CD14-positive monocyte (primary cell): ENCODE measurements around the gene PALM. TPM values are rescaled to one million over a fixed set of nuclear protein-coding genes. Genes with fewer than 3 reads are reported as not detected.

ENCODE experiments used
- DNase-seq, 3 donors: peaks; one replicate each; pipeline ENCODE4 v3.0.0-alpha.2; 2011 to 2022
- H2AFZ ChIP-seq: 2 replicates; pipeline ENCODE4 v1.6.0; 2012; ENCODE audit warnings: mild to moderate bottlenecking, low read depth, low read length, inconsistent platforms; ENCODE audit not compliant: insufficient read depth, poor library complexity, severe bottlenecking
- H3K27ac ChIP-seq, 2 donors: 1 replicate in 1 of 2; 2 replicates in 1 of 2; pipeline ENCODE4 v1.5.1; 2012 to 2013; ENCODE audit warnings: low read length in 2 of 2, control low read depth in 1 of 2, inconsistent platforms in 1 of 2, low read depth in 1 of 2, mild to moderate bottlenecking in 1 of 2
- H3K27me3 ChIP-seq, 2 donors: one replicate each; pipeline versions ENCODE4 v1.6.0 to v1.6.1; 2011 to 2013; ENCODE audit warnings: low read length in 2 of 2; ENCODE audit not compliant: control insufficient read depth in 2 of 2, insufficient read depth in 2 of 2
- H3K36me3 ChIP-seq, 2 donors: replicated peaks in 1 of 2; 1 replicate in 1 of 2; 2 replicates in 1 of 2; pipeline versions ENCODE4 v1.5.1 to v1.6.1; 2012 to 2013; ENCODE audit warnings: low read length in 2 of 2, control low read depth in 1 of 2, inconsistent platforms in 1 of 2, mild to moderate bottlenecking in 1 of 2; ENCODE audit not compliant: insufficient read depth in 2 of 2, control insufficient read depth in 1 of 2
- H3K4me1 ChIP-seq, 2 donors: 1 replicate in 1 of 2; 2 replicates in 1 of 2; pipeline versions ENCODE4 v1.5.1 to v1.6.1; 2012 to 2013; ENCODE audit warnings: low read length in 2 of 2, control low read depth in 1 of 2, inconsistent platforms in 1 of 2, mild to moderate bottlenecking in 1 of 2, moderate library complexity in 1 of 2; ENCODE audit not compliant: insufficient read depth in 2 of 2, control insufficient read depth in 1 of 2
- H3K4me2 ChIP-seq: replicated peaks from 2 replicates; pipeline ENCODE3; 2012; ENCODE audit warnings: low read length, moderate library complexity, mild to moderate bottlenecking; ENCODE audit not compliant: poor library complexity, severe bottlenecking; ENCODE audit errors: extremely low read depth
- H3K4me3 ChIP-seq, 3 experiments: fragments of 200-600 bp in 1 of 3; sonication (generic) in 1 of 3; replicated peaks in 1 of 3; 1 replicate in 2 of 3; 2 replicates in 1 of 3; pipeline ENCODE4 v1.5.1; 2011 to 2013; ENCODE audit warnings: low read length in 3 of 3, mild to moderate bottlenecking in 3 of 3, control low read depth in 2 of 3, low read depth in 2 of 3, inconsistent platforms in 1 of 3, moderate library complexity in 1 of 3
- H3K79me2 ChIP-seq: 2 replicates; pipeline ENCODE4 v1.6.0; 2012; ENCODE audit warnings: mild to moderate bottlenecking, control low read depth, inconsistent platforms, low read length, moderate library complexity; ENCODE audit not compliant: insufficient read depth
- H3K9ac ChIP-seq: 2 replicates; pipeline ENCODE4 v1.6.0; 2017; ENCODE audit warnings: low read length, mild to moderate bottlenecking; ENCODE audit not compliant: insufficient read depth, poor library complexity, severe bottlenecking
- H3K9me3 ChIP-seq, 2 donors: replicated peaks in 1 of 2; 1 replicate in 1 of 2; 2 replicates in 1 of 2; pipeline versions ENCODE4 v1.5.1 to v1.6.1; 2012 to 2013; ENCODE audit warnings: low read length in 2 of 2, control low read depth in 1 of 2; ENCODE audit not compliant: control insufficient read depth in 1 of 2, insufficient read depth in 1 of 2
- H4K20me1 ChIP-seq: 2 replicates; pipeline ENCODE4 v1.6.0; 2012; ENCODE audit warnings: mild to moderate bottlenecking, low read length, control low read depth, moderate library complexity; ENCODE audit not compliant: insufficient read depth
- H3K27ac Mint-ChIP-seq, 7 donors: one replicate each; pipeline ENCODE4 v1.8.0; 2020; ENCODE audit warnings: mild to moderate bottlenecking in 7 of 7, mixed read lengths in 7 of 7, moderate library complexity in 6 of 7, inconsistent platforms in 2 of 7
- H3K27me3 Mint-ChIP-seq, 3 donors: one replicate each; pipeline ENCODE4 v1.8.0; 2021 to 2022; ENCODE audit warnings: low read depth in 3 of 3, mild to moderate bottlenecking in 3 of 3, mixed read lengths in 3 of 3, moderate library complexity in 3 of 3, inconsistent platforms in 1 of 3
- H3K36me3 Mint-ChIP-seq, 2 donors: one replicate each; pipeline ENCODE4 v1.8.0; 2020; ENCODE audit warnings: mixed read lengths in 2 of 2, inconsistent platforms in 1 of 2, mild to moderate bottlenecking in 1 of 2
- H3K4me1 Mint-ChIP-seq: one replicate; pipeline ENCODE4 v1.8.0; 2020; ENCODE audit warnings: mild to moderate bottlenecking, mixed read lengths
- H3K4me3 Mint-ChIP-seq, 2 donors: one replicate each; pipeline ENCODE4 v1.8.0; 2020; ENCODE audit warnings: mild to moderate bottlenecking in 2 of 2, mixed read lengths in 2 of 2, moderate library complexity in 1 of 2
- H3K9me3 Mint-ChIP-seq, 7 donors: one replicate each; pipeline ENCODE4 v1.8.0; 2020 to 2022; ENCODE audit warnings: mixed read lengths in 7 of 7, mild to moderate bottlenecking in 6 of 7, moderate library complexity in 6 of 7, inconsistent platforms in 2 of 7
- WGBS: methylation state at CpG from one replicate; pipeline ENCODE4 v1.1.5; 2013; ENCODE audit warnings: missing lambda C conversion rate; ENCODE audit not compliant: insufficient coverage; 5-methylcytosine and 5-hydroxymethylcytosine counted together
- intact Hi-C, 2 donors: fragments of 100-400 bp; cut with micrococcal nuclease; formaldehyde crosslinking; loops; one replicate each; pipeline versions ENCODE4 v1.15.0 to v1.15.1; 2023
- polyA plus RNA-seq, 3 donors: library from polyadenylated mRNA; depleted of rRNA in 1 of 3; unstranded in 2 of 3; stranded (reverse) in 1 of 3; fragments of 300-500 nt in 2 of 3; fragments of >200 nt in 1 of 3; fragmentation: Illumina TruSeq in 2 of 3; gene quantifications; 1 replicate in 2 of 3; 2 replicates in 1 of 3; pipeline ENCODE4 v1.2.3, GENCODE V29; 2012 to 2021
- TF ChIP-seq, protein P1 (sequence below): fragments of 200-600 bp; IDR thresholded peaks from one replicate; pipeline ENCODE4 v1.8.0; 2022; ENCODE audit warnings: antibody characterized with exemption, mild to moderate bottlenecking

PALM gene
- polyA plus RNA-seq, 3 donors, result 0.23 TPM; not detected in 2

DNA sequence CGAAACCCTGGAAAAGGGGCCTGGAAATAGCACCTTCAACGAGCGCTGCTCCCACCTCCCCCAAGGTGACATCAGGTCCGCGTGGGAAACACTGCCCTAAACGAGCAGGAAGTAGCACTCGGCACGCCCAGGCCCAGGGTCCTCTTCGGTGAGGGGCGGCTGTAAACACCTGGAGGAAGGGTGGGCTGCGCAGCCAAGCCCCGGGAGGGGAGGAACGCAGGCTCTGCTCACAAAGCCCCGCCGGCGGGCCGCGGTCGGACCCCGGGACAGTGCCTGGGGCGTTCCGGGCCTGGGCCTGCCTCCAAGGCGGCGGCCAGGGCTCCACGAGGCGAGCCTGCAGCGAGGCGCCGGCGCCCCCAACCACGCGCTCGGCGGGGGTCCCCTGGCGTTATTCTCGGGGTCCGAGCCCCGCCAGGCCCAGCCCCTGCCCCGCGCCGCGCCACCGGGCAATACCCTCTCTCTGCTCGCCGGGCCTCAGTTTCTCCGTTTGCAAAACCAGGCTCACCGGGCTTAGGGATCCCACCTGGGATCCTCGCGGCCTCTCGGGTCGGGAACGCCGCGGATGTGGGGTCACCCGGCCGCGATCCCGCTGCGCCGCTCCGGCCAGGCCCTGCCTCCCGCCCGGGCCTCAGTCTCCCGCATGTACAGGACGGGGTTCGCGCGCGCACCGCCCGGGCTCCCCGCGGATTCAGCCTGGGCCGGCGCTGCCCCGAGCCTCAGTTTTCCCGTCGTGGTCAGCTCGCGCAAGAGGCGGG is 46.4 kb upstream of the PALM start:
- intact Hi-C loops, result loop anchor here in 1 of 2 donors (2.0 to 5.0 kb wide), 5 partner anchors 18 to 135 kb away; partner anchors contain the start of genes BSG, POLRMT and PTBP1
- peaks cover 56 to 77% of the 10 kb centered on the region in 2 donors for H3K4me1 ChIP-seq

More for the DNA sequence above, 46.4 kb upstream of the PALM start:
- peak overlapping the region; percentile 91 to 97 for H3K4me3 Mint-ChIP-seq
- H2AFZ ChIP-seq, result peak overlapping the region; percentile 67
- peaks cover 55% of the 10 kb centered on the region for H3K4me1 Mint-ChIP-seq
- DNase-seq, result peak in 2 of 3 donors; percentile 40 to 56
- H3K36me3 ChIP-seq, result peaks cover 10 to 16% of the 10 kb centered on the region in 2 donors
- H4K20me1 ChIP-seq, result peaks cover 48% of the 10 kb centered on the region
- no peaks in the 10 kb centered on the region for H3K9me3 ChIP-seq
- H3K79me2 ChIP-seq, result peaks cover 55% of the 10 kb centered on the region
- peak overlapping the region; percentile 86 to 96 (median 93) for H3K27ac Mint-ChIP-seq
- peaks cover 1 to 18% of the 10 kb centered on the region in 2 donors for H3K36me3 Mint-ChIP-seq
- peak overlapping the region; percentile 91 for H3K9ac ChIP-seq
- under 1% methylated on average over 81 of the region's 81 CpGs for WGBS
- H3K4me2 ChIP-seq, result peak overlapping the region; percentile 87
- peak overlapping the region; percentile 61 to 93 (median 88) for H3K4me3 ChIP-seq
- no peaks in the 10 kb centered on the region for H3K27me3 ChIP-seq
- H3K9me3 Mint-ChIP-seq, result no peaks in the 10 kb centered on the region
- H3K27ac ChIP-seq, result peak overlapping the region; percentile 75 to 79
- TF ChIP-seq, protein P1, sequence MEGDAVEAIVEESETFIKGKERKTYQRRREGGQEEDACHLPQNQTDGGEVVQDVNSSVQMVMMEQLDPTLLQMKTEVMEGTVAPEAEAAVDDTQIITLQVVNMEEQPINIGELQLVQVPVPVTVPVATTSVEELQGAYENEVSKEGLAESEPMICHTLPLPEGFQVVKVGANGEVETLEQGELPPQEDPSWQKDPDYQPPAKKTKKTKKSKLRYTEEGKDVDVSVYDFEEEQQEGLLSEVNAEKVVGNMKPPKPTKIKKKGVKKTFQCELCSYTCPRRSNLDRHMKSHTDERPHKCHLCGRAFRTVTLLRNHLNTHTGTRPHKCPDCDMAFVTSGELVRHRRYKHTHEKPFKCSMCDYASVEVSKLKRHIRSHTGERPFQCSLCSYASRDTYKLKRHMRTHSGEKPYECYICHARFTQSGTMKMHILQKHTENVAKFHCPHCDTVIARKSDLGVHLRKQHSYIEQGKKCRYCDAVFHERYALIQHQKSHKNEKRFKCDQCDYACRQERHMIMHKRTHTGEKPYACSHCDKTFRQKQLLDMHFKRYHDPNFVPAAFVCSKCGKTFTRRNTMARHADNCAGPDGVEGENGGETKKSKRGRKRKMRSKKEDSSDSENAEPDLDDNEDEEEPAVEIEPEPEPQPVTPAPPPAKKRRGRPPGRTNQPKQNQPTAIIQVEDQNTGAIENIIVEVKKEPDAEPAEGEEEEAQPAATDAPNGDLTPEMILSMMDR, result no peak
- H3K27me3 Mint-ChIP-seq, result peaks cover 0 to 1% (median 0%) of the 10 kb centered on the region in 3 donors
